ENCODE data around the gene TAF11L7.
"Not testable (repeated sequence)": the region's sequence is repeated elsewhere in the genome, so short reads cannot be mapped to it uniquely, and the experiment has no call there.

TAF11L7 gene

GRCh38 chr5:17585658-17586057 lies at the start of gene TAF11L7:
TSS of gene TAF11L7 (minus strand) at chr5:17585758.
- not testable (repeated sequence) for H3K9me3 ChIP-seq (ENCODE audit: severe bottlenecking); H3K4me1 ChIP-seq (ENCODE audit: insufficient read depth, poor library complexity, severe bottlenecking); ATAC-seq (ENCODE audit: low read depth); H3K27ac ChIP-seq (ENCODE audit: poor library complexity, severe bottlenecking); H3K4me3 ChIP-seq (ENCODE audit: severe bottlenecking); H3K27me3 ChIP-seq (ENCODE audit: insufficient read depth, poor library complexity, severe bottlenecking); H3K36me3 ChIP-seq (ENCODE audit: low read depth); DNase-seq (ENCODE audit: low spot score)

GRCh38 chr5:17634160-17634559 lies 48.6 kb upstream of the TAF11L7 start, which contains the start of gene TAF11L14:
TSS of gene TAF11L14 (plus strand) at chr5:17634460.
- Histone ChIP-seq H3K4me3 (ENCODE audit: severe bottlenecking) (no peak within 1 kb of the TSS), H3K4me1 (ENCODE audit: insufficient read depth, poor library complexity, severe bottlenecking) (no peaks in the 10 kb centered on the region), H3K27ac (ENCODE audit: poor library complexity, severe bottlenecking) (no peak within 1 kb of the TSS), H3K36me3 (ENCODE audit: low read depth) (no peaks in the 10 kb centered on the region), H3K27me3 (ENCODE audit: insufficient read depth, poor library complexity, severe bottlenecking) (no peaks in the 10 kb centered on the region), H3K9me3 (ENCODE audit: severe bottlenecking) (no peaks in the 10 kb centered on the region)
- TF ChIP-seq CTCF (IDR thresholded peaks at IDR 0.05; ENCODE audit: poor library complexity, severe bottlenecking), result no peak
- ATAC-seq (ENCODE audit: low read depth) (no peak), DNase-seq (ENCODE audit: low spot score) (no peak)

- not testable (repeated sequence) for H3K9me3 ChIP-seq (ENCODE audit: severe bottlenecking); H3K4me3 ChIP-seq (ENCODE audit: severe bottlenecking); H3K36me3 ChIP-seq (ENCODE audit: low read depth); DNase-seq (ENCODE audit: low spot score); H3K27ac ChIP-seq (ENCODE audit: poor library complexity, severe bottlenecking); H3K27me3 ChIP-seq (ENCODE audit: insufficient read depth, poor library complexity, severe bottlenecking); ATAC-seq (ENCODE audit: low read depth); H3K4me1 ChIP-seq (ENCODE audit: insufficient read depth, poor library complexity, severe bottlenecking)
Measured at GRCh38 chr5:17631788-17632187, 46.2 kb upstream of the TAF11L7 start, which contains the start of gene TAF11L13. TSS of gene TAF11L13 (plus strand) at chr5:17632088.

GRCh38 chr5:17625686-17626085 lies 40.1 kb upstream of the TAF11L7 start:
- H3K27me3 ChIP-seq (ENCODE audit: insufficient read depth, poor library complexity, severe bottlenecking), result no peaks in the 10 kb centered on the region
- no peak for ATAC-seq (ENCODE audit: low read depth)
- H3K4me1 ChIP-seq (ENCODE audit: insufficient read depth, poor library complexity, severe bottlenecking), result no peaks in the 10 kb centered on the region
- H3K36me3 ChIP-seq (ENCODE audit: low read depth), result no peaks in the 10 kb centered on the region
- TF ChIP-seq CTCF (IDR thresholded peaks at IDR 0.05; ENCODE audit: poor library complexity, severe bottlenecking), result no peak
- H3K4me3 ChIP-seq (ENCODE audit: severe bottlenecking), result no peak overlapping the region
- H3K9me3 ChIP-seq (ENCODE audit: severe bottlenecking), result no peaks in the 10 kb centered on the region
- DNase-seq (ENCODE audit: low spot score), result no peak
- H3K27ac ChIP-seq (ENCODE audit: poor library complexity, severe bottlenecking), result no peak overlapping the region

- no peak for TF ChIP-seq CTCF (IDR thresholded peaks at IDR 0.05; ENCODE audit: poor library complexity, severe bottlenecking)
- H3K4me3 ChIP-seq (ENCODE audit: severe bottlenecking), result no peak overlapping the region
- no peaks in the 10 kb centered on the region for H3K27me3 ChIP-seq (ENCODE audit: insufficient read depth, poor library complexity, severe bottlenecking)
- DNase-seq (ENCODE audit: low spot score) (no peak), ATAC-seq (ENCODE audit: low read depth) (no peak)
- no peak overlapping the region for H3K27ac ChIP-seq (ENCODE audit: poor library complexity, severe bottlenecking)
- no peaks in the 10 kb centered on the region for H3K4me1 ChIP-seq (ENCODE audit: insufficient read depth, poor library complexity, severe bottlenecking)
- H3K9me3 ChIP-seq (ENCODE audit: severe bottlenecking), result no peaks in the 10 kb centered on the region
- no peaks in the 10 kb centered on the region for H3K36me3 ChIP-seq (ENCODE audit: low read depth)
Measured at GRCh38 chr5:17620627-17621026, 35.1 kb upstream of the TAF11L7 start.

GRCh38 chr5:17619354-17619753 lies 33.8 kb upstream of the TAF11L7 start:
- H3K27me3 ChIP-seq (ENCODE audit: insufficient read depth, poor library complexity, severe bottlenecking), result no peaks in the 10 kb centered on the region
- H3K4me3 ChIP-seq (ENCODE audit: severe bottlenecking), result no peak overlapping the region
- no peaks in the 10 kb centered on the region for H3K36me3 ChIP-seq (ENCODE audit: low read depth)
- ATAC-seq (ENCODE audit: low read depth) (no peak), DNase-seq (ENCODE audit: low spot score) (no peak)
- H3K27ac ChIP-seq (ENCODE audit: poor library complexity, severe bottlenecking), result no peak overlapping the region
- no peaks in the 10 kb centered on the region for H3K4me1 ChIP-seq (ENCODE audit: insufficient read depth, poor library complexity, severe bottlenecking)
- TF ChIP-seq CTCF (IDR thresholded peaks at IDR 0.05; ENCODE audit: poor library complexity, severe bottlenecking), result no peak
- no peaks in the 10 kb centered on the region for H3K9me3 ChIP-seq (ENCODE audit: severe bottlenecking)
